Neural progenitor cell (in vitro differentiated cells): Measurements from ENCODE around the gene DRC1.

Experiments
- CTCF ChIP-seq: fragments of 200-600 bp; sonication (generic); IDR thresholded peaks from 2 replicates; pipeline ENCODE4 v1.5.1; 2017; ENCODE audit warnings: antibody characterized with exemption, mild to moderate bottlenecking
- EZH2 ChIP-seq: fragments of 200-600 bp; sonication (generic); IDR thresholded peaks from 2 replicates; pipeline ENCODE4 v1.6.1; 2017; ENCODE audit warnings: antibody characterized with exemption, mild to moderate bottlenecking, moderate library complexity

- no peak for TF ChIP-seq EZH2
- no peak for TF ChIP-seq CTCF
These were observed 12.6 kb downstream of the DRC1 start for GRCh38 chr2:26414311-26414710.
